ENCODE measurements around the gene ITGB6.

- TF ChIP-seq, protein P1, sequence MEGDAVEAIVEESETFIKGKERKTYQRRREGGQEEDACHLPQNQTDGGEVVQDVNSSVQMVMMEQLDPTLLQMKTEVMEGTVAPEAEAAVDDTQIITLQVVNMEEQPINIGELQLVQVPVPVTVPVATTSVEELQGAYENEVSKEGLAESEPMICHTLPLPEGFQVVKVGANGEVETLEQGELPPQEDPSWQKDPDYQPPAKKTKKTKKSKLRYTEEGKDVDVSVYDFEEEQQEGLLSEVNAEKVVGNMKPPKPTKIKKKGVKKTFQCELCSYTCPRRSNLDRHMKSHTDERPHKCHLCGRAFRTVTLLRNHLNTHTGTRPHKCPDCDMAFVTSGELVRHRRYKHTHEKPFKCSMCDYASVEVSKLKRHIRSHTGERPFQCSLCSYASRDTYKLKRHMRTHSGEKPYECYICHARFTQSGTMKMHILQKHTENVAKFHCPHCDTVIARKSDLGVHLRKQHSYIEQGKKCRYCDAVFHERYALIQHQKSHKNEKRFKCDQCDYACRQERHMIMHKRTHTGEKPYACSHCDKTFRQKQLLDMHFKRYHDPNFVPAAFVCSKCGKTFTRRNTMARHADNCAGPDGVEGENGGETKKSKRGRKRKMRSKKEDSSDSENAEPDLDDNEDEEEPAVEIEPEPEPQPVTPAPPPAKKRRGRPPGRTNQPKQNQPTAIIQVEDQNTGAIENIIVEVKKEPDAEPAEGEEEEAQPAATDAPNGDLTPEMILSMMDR (conservative IDR thresholded peaks at IDR 0.05; ENCODE audit: low read depth, low read length): no peak
- TF ChIP-seq POLR2A (IDR thresholded peaks at IDR 0.05; ENCODE audit: low read depth, low read length) (no peak), FOS (IDR thresholded peaks at IDR 0.05; ENCODE audit: low read depth, low read length) (no peak), RCOR1 (IDR thresholded peaks at IDR 0.05; ENCODE audit: insufficient replicate concordance, low read length) (no peak), BHLHE40 (IDR thresholded peaks at IDR 0.05; ENCODE audit: low read depth, low read length) (no peak), SMC3 (IDR thresholded peaks at IDR 0.05; ENCODE audit: low read depth, low read length) (no peak), CEBPB (IDR thresholded peaks at IDR 0.05; ENCODE audit: low read depth, low read length) (0 out of 2 replicates have a peak, but pooled peaks have one; percentile 40), ELK1 (IDR thresholded peaks at IDR 0.05; ENCODE audit: borderline replicate concordance, low read depth, low read length) (no peak)
These were observed 108.7 kb downstream of the ITGB6 start for GRCh38 chr2:160091381-160091780.
